Measurements from ENCODE around the gene BRD3.

- TF ChIP-seq ZNF274 (IDR thresholded peaks at IDR 0.05; ENCODE audit: low read depth, low read length) (no peak), SUZ12 (IDR thresholded peaks at IDR 0.05; ENCODE audit: extremely low read depth, insufficient read depth, insufficient read length) (no peak)
Observed at GRCh38 chr9:134028076-134028475, 39.8 kb downstream of the BRD3 start.
